ENCODE data around the gene DNAL1.

GRCh38 chr14:73599499-73599898 is 45.3 kb upstream of the DNAL1 start:
- TF ChIP-seq CTCF (IDR thresholded peaks at IDR 0.05 in 2 of 3, conservative IDR thresholded peaks at IDR 0.05 in 1 of 3; ENCODE audit: control insufficient read depth in 2 of 3, extremely low read depth in 1 of 3, insufficient read depth in 1 of 3, low read depth in 3 of 3, low read length in 3 of 3): no peak
- TF ChIP-seq, protein P1, sequence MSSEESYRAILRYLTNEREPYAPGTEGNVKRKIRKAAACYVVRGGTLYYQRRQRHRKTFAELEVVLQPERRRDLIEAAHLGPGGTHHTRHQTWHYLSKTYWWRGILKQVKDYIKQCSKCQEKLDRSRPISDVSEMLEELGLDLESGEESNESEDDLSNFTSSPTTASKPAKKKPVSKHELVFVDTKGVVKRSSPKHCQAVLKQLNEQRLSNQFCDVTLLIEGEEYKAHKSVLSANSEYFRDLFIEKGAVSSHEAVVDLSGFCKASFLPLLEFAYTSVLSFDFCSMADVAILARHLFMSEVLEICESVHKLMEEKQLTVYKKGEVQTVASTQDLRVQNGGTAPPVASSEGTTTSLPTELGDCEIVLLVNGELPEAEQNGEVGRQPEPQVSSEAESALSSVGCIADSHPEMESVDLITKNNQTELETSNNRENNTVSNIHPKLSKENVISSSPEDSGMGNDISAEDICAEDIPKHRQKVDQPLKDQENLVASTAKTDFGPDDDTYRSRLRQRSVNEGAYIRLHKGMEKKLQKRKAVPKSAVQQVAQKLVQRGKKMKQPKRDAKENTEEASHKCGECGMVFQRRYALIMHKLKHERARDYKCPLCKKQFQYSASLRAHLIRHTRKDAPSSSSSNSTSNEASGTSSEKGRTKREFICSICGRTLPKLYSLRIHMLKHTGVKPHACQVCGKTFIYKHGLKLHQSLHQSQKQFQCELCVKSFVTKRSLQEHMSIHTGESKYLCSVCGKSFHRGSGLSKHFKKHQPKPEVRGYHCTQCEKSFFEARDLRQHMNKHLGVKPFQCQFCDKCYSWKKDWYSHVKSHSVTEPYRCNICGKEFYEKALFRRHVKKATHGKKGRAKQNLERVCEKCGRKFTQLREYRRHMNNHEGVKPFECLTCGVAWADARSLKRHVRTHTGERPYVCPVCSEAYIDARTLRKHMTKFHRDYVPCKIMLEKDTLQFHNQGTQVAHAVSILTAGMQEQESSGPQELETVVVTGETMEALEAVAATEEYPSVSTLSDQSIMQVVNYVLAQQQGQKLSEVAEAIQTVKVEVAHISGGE (CRISPR knock-in tag; IDR thresholded peaks at IDR 0.05): no peak
- no peak for TF ChIP-seq TBL1XR1 (IDR thresholded peaks at IDR 0.05; ENCODE audit: low read depth, low read length)
- no peak for TF ChIP-seq TAF1 (IDR thresholded peaks at IDR 0.05; ENCODE audit: borderline replicate concordance, low read depth, low read length)
- TF ChIP-seq ZNF274 (IDR thresholded peaks at IDR 0.05; ENCODE audit: insufficient read depth, insufficient read length): no peak
- no peak for TF ChIP-seq EP300 (IDR thresholded peaks at IDR 0.05; ENCODE audit: borderline replicate concordance in 1 of 2, control insufficient read depth in 1 of 2, low read depth in 2 of 2, low read length in 2 of 2)
- TF ChIP-seq SMAD1 (IDR thresholded peaks at IDR 0.05; ENCODE audit: low read depth, partially characterized antibody): no peak
- no peak for TF ChIP-seq TARDBP (IDR thresholded peaks at IDR 0.05; ENCODE audit: borderline replicate concordance)
- TF ChIP-seq SPI1 (IDR thresholded peaks at IDR 0.05; ENCODE audit: borderline replicate concordance, insufficient read depth, low read depth, low read length): no peak
- no peak for TF ChIP-seq POLR2AphosphoS5 (IDR thresholded peaks at IDR 0.05; ENCODE audit: low read length)

Data from GM12878 (cell line).